ENCODE results near the gene RRAGB. TPM values are rescaled to one million over a fixed set of nuclear protein-coding genes. Genes with fewer than 3 reads are reported as not detected.

The RRAGB gene, protein sequence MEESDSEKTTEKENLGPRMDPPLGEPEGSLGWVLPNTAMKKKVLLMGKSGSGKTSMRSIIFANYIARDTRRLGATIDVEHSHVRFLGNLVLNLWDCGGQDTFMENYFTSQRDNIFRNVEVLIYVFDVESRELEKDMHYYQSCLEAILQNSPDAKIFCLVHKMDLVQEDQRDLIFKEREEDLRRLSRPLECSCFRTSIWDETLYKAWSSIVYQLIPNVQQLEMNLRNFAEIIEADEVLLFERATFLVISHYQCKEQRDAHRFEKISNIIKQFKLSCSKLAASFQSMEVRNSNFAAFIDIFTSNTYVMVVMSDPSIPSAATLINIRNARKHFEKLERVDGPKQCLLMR
- total RNA-seq, result 41.7 and 50.3 TPM in 2 replicates

DNA sequence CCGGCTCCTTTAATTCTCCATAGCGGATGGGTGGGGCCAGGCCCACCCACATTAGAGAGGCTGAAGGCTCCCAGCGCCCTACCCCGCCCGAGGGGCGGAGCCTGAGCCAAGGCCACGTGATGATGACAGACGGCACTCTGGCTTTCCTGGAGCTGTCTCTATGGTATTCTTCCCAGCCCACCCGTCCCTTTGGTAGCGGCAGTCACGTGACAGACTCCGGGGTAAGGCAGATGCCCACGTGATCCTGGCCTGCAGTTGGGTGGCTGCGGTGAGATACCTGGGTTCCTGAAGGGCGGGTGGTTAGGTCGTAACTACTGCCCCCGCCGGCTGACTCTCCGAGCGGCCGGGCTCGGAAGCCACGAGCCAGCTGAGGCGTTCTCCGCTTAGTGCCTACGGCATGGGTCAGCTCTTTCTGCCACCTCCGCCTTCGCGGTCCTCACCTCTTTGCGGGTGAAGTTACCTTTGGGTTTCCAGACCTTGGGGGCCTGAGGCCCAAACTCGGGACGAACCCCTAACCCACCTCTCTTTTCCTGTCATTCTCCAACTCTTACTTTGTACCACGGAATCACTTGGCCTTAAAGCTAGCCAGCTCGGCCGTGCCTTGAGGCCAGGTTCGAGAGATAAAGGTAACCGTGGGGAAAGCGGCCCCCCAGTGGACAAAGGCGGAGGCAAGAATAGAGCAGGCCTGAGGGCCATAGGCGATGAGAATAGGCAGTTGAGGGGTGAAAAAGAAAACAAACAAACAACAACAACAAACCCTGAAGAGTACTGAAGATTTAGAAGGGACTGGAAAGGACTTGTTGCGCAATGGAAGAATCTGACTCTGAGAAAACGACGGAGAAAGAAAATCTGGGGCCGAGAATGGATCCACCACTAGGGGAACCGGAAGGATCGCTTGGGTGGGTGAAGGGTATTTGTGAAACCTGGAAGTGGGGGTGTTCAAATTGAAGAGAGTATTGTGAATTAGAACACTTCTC is at the start of gene RRAGB:
TSS of gene RRAGB (plus strand) at position 229 of the 977 bp plus-strand sequence. CDS start at position 808, 579 bp downstream.

Other genes starting within 250 kb of the RRAGB start
- gene USP51, start 227.9 kb upstream of the RRAGB start, total RNA-seq, result 1.2 and 1.5 TPM in 2 replicates
- gene FOXR2, start 94.3 kb upstream of the RRAGB start, total RNA-seq, result not detected in 2 replicates

All from aortic smooth muscle cell (primary cell).